GM19351 (cell line): ENCODE data around the gene LRRC4C.

ENCODE experiments used
- ATAC-seq: cut with Tn5 transposase; IDR thresholded peaks from one replicate; pipeline ENCODE4 v1.9.1; 2021; ENCODE audit warnings: mild to moderate bottlenecking, moderate library complexity; ENCODE audit not compliant: unreplicated experiment

LRRC4C gene

GRCh38 chr11:41459465-41460401 is at the start of gene LRRC4C:
Gene LRRC4C (minus strand): TSS chr11:41459652.
- no peak for ATAC-seq

DNA sequence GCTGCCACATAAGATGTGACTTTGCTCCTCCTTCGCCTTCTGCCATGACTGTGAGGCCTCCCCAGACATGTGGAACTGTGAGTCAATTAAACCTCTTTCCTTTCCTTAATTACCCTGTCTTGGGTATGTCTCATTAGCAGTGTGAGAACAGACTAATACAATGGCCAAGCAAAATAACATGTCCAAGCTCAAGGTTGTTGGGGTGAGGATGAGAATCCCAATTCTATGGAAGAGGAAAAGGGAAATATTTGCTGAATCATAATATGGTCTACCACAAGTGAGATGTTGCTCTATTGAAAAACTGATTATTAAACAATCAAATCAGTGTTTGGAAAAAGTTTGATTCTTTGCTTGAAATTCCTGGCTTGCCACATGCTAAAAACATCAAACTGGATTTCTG is 48.7 kb upstream of the LRRC4C start:
- no peak for ATAC-seq

GRCh38 chr11:41499429-41499828 is 40.0 kb upstream of the LRRC4C start:
- ATAC-seq: no peak

GRCh38 chr11:41498726-41499125 is 39.3 kb upstream of the LRRC4C start:
- ATAC-seq: no peak

- ATAC-seq: no peak
Measured at GRCh38 chr11:41497974-41498373, 38.5 kb upstream of the LRRC4C start.

GRCh38 chr11:41494716-41495115 is 35.3 kb upstream of the LRRC4C start:
- ATAC-seq: no peak

DNA sequence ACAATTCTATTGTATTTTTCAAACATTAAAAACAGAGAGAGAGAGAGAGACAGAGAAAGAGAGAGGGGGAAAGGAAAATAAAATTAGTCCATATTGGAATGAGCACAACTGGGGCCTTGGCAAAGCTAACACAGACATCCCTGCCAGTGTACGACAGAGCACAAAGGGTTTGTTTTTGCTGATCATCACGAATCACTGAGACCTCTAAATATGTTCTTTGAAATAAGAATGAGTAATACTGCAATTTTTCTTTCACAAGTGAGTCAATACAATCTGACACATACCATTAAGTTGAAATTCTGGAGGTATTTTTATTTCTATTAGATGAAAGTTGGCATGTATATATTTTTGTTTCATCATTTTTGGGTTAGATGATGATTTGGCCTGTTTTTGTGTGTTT is 27.0 kb upstream of the LRRC4C start:
- ATAC-seq: no peak

- no peak for ATAC-seq
Measured at GRCh38 chr11:41483956-41484355, 24.5 kb upstream of the LRRC4C start.

DNA sequence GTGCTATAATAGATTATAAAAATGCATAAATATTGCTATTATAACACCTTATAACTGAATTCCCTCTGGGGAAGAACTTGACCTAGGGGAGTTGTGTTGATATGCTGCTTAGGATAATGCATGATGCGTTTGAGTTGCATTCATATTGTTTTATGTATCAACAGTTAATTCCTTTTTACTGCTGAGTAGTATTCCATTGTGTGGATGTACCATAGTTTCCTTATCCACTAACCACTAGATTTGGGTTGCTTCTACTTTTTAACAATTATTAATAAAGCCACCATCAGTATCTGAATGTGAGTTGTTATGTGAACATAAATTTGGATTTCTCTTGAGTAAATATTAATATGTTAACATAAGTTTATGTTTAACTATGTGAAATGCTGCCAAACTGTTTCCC is 19.7 kb upstream of the LRRC4C start:
- no peak for ATAC-seq

DNA sequence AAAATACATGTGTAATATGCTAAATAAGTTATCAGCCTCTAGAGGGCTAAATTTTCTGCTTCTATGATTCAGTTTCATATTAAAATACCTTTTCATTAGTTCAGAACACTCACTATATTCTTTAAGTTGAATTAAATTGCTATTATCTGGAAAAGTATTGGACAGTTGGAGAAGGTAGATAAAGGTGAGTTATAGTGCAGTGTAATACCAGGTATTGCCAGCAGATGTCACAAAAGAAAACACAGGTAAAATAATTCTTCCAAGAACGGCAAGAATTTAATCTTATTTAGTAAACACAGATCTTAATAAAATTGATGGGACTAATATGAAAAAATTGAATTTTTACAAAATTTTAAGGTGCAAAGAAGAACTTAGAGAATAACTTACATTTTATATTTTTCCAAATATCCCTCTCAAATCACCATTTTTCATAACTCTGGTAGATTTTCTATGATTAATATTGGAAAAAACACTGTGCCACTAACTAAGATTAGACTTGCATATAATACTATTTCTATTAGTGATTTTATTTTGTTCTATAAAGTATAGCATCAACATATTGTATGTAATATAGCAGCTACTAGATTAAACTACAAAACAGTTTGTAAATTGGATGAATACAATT is 1.7 kb upstream of the LRRC4C start:
- ATAC-seq: no peak

DNA sequence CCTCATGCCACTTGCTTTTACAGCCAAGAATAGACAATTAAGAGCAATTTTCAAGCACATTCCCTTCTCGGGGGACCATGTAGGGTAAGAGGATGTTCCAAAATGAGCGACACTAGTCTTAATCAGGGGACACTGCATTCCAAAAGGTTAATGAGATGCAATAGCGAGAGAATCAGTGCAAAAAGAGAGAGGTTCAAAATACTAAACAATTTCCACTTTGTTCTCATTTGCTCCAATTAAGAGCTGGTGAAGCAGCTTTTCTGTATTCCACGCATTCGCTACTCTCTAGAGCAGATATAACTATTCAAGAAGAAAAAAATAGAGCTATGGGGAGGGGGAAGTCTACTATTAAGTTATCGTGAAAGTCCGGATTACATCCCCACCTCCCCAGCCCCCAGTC is 811 bp downstream of the LRRC4C start:
- no peak for ATAC-seq

DNA sequence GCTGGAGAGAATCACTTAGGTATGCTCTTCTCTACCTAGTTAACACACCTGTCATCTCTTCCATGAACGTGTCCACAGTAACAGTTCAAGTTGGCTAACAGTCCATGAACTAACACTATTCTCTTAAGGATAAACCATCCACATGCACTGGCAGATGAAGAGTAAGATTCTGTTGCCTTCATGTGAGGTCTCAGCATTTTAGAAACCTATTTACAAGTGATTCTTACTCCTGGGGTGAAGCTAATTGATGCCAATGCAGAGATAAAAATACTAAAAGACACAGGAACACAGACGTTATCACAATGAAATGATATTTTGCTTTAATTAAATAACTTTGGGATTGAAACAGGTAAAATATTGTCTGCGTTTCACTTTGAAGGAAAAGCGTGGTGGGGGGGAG is 1.3 kb downstream of the LRRC4C start:
- ATAC-seq: no peak

DNA sequence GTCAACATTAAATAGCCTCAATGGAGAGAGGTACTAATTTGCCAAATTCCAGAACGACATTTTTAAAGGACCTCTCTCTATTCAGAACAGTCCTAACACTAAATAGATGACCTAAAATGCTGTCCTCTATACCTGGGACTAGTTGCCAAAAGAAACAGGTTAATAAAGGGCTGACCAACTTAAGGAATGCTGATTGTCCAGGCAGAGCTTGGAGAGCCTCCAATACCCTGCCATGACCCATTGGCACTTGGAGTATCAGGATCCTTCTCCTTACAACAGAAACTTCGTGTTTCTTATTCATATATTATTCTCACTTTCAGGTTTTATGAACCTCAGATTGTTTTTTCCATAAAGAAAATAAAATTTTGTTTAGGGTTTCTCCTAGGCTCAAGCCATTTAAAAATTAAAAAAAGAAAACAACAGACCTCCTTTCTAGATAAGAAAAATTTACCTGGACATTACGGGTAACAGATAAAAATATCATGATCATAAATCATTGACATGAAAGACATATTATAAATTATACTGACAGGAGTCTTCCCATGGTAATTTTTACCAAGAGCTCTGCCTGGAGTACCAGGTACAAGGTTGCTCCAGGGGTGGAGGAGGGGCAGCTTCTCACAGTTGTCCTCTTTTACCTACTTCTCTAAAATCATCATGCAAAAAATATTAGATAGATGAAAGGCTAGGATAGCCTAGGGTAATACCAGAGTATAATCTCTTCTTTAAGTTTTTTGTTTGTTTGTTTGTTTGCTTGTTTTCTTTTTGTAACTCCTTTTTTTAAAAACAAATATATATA is 2.0 kb downstream of the LRRC4C start:
- no peak for ATAC-seq

GRCh38 chr11:41456269-41456668 is 3.2 kb downstream of the LRRC4C start:
- no peak for ATAC-seq

- no peak for ATAC-seq
Measured at GRCh38 chr11:41451011-41451410, 8.4 kb downstream of the LRRC4C start.

- ATAC-seq: no peak
Measured at GRCh38 chr11:41449483-41450050, 9.9 kb downstream of the LRRC4C start.

GRCh38 chr11:41446566-41446965 is 12.9 kb downstream of the LRRC4C start:
- no peak for ATAC-seq

DNA sequence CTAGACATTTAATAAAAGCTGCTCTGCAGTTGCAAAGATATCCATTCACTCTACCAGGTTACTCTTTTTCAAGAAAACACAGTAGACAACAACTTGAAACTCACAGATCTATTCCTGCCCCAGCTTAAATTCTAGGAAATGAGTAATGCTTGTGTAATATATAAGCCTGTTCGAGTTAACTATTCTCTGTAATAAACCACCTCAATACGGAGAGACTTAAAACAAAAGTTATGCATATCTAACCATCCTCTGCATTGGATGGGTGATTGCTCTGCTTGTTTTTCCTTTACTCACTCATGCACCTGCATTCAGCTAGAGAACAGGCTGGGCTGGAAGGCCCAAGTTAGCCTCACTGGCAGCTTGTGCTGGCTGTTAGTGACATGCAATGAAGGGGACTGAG is 13.3 kb downstream of the LRRC4C start:
- ATAC-seq: no peak

DNA sequence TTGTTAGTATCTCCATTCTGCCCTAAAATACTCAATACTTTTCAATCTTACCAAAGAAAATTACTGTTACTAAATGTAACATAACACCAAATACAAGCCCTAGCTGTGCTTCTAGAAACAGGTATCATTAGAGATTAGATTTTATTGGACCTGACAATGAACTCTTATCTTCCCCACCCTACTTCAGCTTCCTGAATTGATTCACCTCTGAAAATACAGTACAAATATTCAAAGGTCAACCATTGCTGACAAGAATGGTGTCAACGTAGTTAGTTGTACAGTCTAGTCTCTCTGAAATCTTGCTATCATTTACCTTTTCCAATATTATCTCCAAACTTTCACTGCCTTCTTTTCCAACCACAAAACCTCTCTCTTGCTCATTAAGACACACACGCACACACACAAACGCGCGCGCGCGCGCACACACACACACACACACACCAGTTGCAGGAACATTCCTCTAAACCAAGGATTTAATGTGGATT is 22.4 kb downstream of the LRRC4C start:
- ATAC-seq: no peak

DNA sequence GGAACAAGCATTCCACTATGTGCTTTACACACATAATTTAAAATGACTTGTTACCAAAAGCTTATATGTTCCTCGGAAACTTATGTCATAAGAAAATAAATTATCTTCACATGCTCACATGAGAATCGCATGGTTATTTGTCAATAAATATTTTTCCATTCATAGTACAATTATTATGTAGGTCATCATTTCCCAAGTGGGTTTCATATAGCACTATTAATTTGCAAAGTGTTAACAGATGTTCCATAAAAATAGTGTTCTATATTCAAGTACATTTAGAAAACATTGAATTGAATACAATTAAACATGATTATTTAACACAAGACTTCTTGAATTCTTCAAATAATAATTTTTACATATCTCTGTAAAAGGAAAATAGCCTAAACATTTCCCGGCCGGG is 23.9 kb downstream of the LRRC4C start:
- no peak for ATAC-seq

DNA sequence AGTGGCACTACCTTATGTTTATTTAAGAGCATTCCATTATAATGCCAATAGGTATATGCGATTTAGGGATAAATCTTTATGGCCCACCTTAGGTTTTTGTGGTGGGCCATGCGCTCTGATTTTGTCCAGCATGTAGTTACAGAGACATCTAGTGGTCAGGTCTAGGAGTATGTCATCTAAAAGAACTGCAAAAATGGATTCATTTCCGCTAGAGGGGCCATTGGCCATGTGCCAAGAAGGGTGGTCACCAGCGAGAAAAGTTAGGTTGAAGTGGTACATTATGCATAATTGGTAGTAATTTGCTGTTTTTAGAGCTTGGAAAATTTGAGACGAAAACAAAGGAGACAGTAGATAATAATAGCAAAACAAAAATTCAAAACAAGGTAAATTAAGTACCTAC is 27.7 kb downstream of the LRRC4C start:
- ATAC-seq: no peak
